ENCODE measurements around the gene HOTAIR.

- TF ChIP-seq CTCF (conservative IDR thresholded peaks at IDR 0.05 in 1 of 2, IDR thresholded peaks at IDR 0.05 in 1 of 2; ENCODE audit: low read depth in 1 of 2, low read length in 2 of 2) (no peak), EZH2 (IDR thresholded peaks at IDR 0.05; ENCODE audit: low read length, missing control alignments) (peak; percentile 86)
These were observed 12.1 kb upstream of the HOTAIR start for GRCh38 chr12:53986686-53987483.
